ENCODE data around the gene SYT13.

SYT13 gene

DNA sequence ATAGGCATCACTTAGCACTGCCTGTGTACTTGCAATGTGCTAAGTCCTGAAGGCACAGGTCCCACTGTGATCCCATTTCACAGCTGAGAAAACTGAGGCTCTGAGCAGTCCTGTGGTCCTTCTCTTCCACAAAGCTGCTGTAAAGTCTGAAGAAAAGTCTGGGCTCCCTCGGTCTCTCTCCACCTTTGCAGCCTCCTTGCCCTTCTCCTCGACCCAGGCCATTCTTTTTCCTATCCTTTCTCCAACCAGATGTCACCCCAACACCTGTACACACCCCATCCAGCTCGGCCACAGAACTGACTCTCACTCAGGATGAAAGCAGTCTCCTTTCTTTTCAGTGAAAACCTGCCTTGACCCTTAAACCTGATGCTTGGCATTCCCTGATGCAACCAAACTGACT, 42.6 kb upstream of the SYT13 start:
- no peak for TF ChIP-seq CTCF (IDR thresholded peaks at IDR 0.05)

DNA sequence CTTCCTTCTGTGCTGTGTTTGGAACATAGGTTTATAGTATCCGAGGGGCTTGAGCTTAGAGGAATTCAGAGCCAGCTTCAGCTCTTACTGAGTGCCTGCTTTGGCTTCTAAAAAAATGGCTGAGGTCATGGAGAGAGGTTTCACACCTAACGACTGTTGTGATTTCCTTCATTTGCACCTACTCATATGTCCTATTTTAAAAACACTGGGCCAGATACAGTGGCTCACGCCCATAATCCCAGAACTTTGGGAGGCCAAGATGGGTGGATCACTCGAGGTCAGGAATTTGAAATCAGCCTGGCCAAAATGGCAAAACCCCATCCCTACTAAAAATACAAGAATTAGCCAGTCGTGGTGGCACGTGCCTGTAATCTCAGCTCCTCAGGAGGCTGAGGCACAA, 38.3 kb upstream of the SYT13 start:
- TF ChIP-seq CTCF (IDR thresholded peaks at IDR 0.05): no peak

DNA sequence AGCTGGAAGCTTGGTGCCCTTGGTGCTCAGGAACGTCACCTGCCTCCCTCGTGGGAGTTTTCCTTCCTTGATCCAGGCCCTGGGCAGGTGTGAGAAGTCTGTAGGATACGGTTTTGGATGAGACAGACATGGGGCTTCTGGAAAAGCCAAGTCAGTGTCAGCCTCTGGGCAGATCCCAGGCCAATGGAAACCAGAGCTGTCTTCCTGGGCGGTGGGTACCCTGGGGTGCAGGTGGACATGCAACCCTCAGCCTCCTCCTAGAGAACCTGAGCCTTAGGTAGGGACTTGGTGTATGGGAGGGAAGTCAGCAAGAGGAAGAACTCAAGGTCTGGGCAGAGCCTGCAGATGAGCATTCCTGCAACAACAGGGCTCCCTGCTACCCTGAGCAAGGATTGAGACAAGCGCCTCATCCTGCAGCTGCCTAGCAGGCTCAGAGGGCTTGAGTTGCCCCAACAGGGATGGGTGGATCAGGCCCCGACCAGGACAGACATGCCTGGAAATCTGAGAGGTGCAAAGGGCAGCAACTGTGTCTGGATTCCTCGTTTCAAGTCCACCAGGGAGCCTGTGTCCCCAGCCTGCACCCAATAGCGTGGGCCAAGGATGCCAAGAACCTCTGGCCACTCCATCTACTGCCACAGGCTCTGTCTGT, 37.6 kb upstream of the SYT13 start:
- no peak for TF ChIP-seq CTCF (IDR thresholded peaks at IDR 0.05)

GRCh38 chr11:45322891-45323600, 36.9 kb upstream of the SYT13 start:
- no peak for TF ChIP-seq CTCF (IDR thresholded peaks at IDR 0.05)

- no peak for TF ChIP-seq CTCF (IDR thresholded peaks at IDR 0.05)
These were observed 36.1 kb upstream of the SYT13 start for GRCh38 chr11:45322111-45322705.

DNA sequence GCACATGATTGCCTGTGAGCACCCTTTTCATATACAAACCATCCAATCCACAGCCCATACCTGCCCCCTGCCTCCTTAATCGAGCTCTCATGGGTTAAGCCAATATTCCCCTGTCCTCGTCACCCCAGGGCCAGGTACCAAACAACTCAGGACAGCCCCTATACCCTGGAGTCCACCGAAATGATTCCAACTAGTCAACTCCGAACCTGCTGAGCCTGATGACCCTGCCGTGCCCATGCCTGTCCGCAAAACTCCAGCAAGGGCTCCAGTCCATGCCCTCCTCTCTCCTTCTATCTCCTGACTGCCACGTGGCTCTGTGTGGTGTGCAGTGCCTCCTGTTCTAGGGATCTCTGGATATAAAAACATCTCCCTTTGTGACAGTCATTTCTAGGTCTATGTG, 35.5 kb upstream of the SYT13 start:
- TF ChIP-seq CTCF (IDR thresholded peaks at IDR 0.05): no peak

DNA sequence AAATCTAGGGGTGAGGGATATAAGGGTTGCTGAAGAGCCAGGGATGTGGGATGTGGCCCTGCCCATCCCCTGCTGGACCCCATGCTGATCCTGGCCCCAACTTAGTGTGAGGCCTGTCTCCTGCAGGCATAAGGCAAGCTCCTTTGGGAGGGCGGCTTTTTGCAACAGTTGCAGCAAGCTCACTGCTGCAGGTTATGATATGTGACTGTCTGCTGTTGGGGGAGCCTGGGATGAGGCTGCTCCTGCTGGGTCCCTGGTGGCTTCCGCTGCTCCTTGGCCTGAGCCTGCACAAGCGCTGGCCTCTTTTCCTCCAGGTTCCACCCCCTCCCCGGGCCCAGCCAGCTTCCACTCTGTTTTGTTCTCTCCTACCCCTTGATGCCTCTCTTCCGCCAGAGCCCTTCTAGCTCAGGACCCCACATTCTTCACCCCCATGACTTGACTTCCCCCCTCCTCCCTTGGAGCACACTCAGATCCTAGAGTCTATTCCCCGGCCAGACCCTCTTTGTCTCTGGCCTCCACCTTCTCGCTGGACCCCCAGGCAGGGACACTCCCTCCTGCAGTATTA, 35.0 kb upstream of the SYT13 start:
- TF ChIP-seq CTCF (IDR thresholded peaks at IDR 0.05): no peak
